Activated gamma-delta T cell (primary cell): Measurements from ENCODE around the gene KRT75.

Source experiments
- DNase-seq: peaks from one replicate; lab custom pipeline; 2025; lab: John Stamatoyannopoulos, UW

KRT75 gene

DNA sequence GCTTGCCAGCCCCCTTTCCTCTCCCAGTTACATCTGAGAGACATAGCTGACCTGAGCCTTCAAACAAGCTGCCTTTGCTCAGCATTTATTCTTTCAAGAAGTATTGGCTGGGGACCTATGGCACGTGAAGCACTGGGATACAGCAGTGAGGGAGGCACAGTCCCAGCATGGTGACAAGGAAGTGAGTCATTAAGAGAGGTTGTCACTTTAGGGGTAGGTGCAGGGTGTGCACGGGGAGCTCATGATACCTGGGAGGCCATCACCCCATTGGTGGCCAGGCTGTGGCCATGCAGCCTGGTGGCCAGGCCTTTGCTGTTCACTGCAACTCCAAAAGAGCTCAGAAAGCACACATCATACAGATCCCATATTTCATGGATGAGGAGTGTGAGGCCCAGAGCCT, 5.7 kb upstream of the KRT75 start:
- DNase-seq = no peak

DNA sequence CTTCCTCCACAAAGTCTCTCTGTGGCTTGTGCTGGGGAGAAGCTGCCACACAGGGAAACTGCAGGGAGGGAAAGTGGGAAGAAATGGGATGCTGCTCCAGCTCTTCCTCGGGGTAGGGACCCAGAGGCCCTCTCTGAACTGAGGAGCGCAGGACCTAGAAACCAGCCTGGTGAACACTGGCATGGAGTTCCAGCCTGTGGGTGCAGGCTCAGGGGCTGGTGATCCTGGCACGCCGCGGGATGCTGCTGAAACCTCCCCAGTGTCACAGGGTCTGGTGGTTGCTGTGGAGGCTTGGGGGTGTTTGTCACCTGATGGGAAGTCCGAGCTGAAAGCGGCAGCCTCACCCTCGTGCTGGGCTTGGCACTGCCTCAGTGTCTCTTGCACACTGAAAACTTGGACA, 5.2 kb upstream of the KRT75 start:
- no peak for DNase-seq

DNA sequence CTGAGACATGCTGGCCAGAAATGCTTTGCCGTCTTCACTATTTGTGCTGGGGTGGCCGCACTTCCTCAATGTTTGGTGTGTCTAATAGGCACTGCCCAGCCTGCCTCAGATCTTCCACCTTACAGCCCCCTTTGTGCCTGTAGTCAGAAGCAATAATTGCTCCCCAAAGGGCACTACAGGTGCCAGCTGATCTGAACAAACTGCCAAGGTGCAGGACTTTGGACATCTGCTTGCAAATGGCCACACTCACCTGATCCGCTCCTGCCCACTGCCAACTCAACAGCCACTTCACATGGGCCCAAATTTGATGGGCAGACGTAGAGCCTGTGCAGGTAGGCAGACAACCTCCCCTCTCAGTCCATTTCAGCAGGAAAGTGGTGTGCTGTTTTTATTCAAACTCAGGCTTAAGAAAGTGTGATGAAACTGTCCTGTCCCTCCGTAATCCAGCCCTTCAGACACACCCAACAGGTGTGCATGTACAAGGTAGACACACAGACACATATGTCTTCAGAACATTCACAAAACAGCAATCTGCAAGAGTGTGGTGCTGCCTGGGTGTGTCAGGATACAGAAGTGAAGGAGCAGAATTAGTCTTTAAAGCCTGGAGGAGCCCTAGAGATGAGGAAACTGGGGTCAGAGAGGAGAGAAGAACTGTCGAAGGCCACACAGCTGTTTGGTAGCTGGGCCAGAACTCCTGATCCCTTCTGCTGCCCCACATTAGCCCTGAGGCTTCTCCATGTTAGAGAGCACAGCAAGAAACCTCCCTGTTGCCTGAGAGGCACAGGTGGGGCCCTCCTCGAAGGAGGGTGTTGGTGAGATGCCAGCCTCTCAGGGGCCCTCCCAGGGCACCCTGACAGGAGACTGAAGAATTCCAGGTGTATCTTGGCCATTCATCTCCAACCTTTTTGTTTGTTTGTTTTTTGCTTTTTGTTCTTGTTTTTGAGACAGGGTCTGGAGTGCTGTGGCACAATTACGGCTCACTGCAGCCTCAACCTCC, 4.4 kb upstream of the KRT75 start:
- no peak for DNase-seq

DNA sequence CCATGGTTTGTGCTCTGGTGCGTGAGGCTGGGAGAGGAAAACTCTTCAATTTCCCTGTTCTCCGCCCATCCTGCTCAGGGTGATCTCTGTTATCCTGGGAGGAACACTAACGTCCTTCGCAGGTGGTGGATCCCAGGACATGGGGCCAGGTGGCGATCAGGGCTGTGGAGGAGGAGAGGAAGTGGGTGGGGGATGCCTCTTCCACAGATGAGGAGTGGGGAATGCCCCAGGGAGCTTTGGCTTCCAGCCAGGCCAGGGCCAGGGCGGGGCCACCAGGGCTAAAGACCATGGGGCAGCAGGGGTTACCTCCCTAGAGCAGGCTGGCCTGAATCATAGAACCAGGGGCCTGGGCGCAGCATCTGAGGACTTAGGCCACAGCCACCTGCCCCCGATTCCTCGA, 3.3 kb upstream of the KRT75 start:
- DNase-seq = no peak

DNA sequence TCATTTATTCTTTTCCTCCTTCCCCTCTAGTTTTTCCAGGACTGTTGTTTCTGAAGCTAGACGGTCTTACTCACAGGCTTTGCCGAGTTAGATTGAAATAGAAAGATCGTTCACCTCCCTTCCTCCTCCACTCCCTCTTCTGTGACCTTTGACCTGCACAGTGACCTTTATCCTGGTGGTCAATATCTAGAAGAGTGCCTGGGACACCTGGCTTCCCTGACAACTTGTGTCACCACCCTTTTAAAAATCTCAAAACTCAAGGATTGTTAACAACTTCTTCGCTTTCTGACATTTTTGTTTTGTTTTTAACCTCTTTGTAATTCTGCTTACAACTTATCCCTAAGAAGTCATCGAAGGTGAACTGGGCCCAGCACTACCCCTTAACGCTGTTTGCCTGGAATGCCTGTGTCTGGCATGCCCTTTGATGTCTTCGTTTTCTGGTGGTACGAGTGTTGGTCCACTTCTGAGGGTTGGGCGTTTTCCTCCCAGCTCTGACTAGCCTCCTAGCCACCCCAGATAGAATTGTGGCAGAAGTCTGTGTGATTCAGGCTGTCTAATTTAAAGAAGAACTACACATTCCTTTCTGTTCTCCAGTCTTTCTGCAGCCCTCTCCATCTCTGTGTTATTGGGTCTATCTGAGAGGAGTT, 2.8 kb upstream of the KRT75 start:
- DNase-seq = no peak

DNA sequence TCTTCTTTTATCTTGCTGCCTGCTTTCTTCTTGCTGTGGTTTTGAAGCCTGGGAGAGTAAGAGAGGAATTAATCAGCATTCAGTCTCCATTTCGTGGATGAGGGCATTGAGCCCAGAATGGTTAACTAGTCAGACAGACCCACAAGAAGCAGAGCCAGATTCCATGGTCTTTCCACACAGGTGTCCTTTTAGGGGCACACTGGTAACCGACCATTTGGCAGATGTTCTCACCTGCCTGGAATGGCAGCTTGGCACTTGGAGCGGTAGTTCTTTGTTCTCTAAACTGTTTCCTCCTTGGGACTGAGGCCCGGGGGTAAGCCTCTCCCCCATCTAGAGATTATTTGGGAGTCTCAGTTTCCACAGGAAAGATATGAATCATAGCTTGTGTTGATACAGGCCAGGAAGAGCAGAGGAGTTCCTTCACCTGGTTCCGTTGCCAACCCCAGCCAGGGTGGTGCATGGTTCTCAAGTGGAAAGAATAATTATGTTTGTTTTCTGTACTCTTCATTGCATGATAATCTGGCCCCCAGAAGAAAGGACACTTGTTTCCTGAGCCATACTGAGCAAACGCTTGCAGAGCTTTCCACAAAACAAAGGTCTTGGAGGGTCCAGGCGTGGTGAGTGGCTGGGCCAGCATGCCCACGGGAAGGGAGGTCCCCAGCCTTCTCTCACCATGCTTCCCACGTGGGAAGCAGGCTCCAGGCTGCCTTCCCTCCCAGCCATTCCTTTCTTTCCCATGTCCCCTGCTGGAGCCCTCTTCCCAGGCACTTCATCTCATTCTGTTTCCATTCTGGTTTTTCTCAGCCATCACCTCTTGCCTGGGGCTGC, 2.0 kb upstream of the KRT75 start:
- DNase-seq = no peak

DNA sequence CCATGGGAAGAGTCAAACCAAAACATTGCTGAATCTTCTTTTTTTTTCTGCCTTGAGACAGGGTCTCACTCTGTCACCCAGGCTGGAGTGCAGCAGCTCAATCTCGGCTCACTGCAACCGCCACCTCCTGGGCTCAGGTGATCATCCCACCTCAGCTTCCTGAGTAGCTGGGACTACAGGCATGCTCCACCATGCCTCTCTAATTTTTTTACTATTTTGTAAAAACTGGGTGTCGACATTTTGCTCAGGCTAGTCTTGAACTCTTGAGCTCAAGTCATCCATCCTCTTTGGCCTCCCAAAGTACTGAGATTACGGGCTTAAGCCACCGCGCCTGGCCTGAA, 1.5 kb upstream of the KRT75 start:
- no peak for DNase-seq

DNA sequence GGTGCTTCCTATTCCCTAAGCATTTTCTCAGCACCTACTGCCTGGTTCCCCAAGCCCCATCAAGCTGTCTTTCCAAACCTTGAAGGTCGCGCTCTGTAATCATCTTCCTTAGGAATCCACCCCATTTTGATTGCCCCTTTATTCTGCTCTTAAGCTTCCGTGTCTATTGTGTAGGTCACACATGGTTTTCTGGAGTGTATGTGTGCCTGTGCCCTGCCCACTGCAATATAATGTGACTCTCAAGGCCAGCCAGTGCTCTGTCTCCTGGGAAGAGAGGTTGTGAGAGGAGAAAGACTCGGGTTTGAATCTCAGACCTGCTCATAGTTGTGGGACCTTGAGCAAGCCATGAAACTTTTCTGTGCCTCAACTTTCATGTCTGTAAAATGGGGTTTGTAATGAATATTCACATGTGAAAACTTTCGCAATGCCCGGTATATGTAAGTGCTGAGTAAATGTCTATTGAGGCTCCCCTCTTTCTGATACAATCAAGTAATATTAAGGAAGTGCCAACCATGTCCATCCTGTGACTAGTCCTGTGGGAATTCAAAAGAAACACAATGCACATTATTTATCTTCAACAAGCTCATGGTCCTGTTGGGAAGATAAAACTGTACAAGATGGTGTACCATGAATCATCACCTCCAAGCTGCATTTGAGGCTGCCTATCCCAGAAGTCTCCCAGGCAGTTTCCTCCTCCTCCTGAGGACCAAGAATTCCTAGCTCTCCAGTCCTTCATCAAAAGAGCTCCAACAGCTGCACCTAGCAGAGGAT, 774 bp upstream of the KRT75 start:
- DNase-seq = no peak

DNA sequence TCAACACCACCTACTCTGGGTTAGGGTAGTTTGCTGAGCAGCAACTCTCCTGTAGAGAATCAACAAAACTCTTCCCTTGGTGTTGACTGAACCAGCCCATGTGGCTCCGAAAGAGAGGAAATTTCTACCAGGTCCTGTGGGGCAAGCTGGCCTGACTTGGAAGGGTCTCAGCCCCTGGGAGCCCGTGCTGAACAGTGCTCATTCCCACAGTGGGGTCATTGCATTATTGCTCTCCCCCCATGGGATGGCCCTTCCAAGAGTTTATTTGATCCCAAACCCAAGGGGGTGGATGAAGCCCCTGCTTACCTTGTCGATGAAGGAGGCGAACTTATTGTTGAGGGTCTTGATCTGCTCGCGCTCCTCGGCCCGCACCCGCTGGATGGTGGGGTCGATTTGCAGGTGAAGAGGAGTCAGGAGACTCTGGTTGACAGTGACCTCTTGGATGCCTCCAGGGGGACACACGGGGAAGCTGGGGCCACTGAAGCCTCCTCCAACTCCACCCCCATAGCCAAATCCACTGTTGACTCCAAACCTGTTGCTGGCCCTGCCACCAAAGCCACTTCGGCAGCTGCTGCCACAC, 580 bp downstream of the KRT75 start:
- no peak for DNase-seq

DNA sequence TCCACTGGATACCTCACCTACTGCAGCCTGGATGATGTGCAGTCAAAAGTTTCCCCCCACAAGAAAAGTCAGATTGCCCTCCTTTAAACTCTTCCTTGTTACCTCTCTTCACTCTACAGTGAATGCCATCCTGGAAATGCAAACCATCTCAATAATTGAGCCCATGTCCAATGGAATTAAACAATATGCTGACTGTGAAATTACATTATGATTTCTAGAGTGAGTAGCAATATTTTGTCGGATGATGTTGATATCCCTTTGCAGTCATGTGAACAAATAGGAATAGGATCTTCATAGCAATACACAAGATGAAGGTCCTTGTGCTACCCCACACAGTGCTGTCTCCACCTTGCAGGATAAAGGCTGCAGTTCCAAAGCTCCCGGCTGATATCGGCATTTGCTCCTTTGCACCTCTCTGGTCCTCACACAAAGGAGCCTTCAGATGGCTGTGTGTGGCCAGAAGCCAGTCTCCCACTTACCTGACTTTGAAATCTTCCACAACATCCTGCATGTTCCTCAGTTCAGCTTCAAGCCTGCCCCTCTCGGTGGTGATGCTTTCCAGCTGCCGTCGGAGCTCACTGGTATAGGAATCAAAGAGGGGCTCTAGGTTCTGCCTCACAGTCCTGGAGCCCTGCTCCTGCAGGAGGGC, 1.5 kb downstream of the KRT75 start:
- no peak for DNase-seq

DNA sequence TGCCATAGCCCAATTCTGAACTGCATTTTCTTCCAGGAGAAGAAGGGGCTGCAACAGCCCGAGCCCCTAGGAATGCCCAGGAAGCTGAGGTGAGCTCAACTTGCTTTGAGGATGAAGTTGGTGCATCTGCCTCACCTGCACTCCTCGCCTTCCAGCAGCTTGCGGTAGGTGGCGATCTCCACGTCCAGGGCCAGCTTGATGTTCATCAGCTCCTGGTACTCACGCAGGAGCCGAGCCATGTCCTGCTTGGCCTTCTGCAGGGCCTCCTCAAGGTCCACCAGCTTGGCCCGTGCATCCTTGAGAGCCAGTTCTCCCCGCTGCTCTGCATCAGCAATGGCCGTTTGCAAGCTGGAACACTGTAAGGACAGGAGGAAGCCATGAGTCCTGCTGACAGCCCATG, 6.0 kb downstream of the KRT75 start:
- no peak for DNase-seq

DNA sequence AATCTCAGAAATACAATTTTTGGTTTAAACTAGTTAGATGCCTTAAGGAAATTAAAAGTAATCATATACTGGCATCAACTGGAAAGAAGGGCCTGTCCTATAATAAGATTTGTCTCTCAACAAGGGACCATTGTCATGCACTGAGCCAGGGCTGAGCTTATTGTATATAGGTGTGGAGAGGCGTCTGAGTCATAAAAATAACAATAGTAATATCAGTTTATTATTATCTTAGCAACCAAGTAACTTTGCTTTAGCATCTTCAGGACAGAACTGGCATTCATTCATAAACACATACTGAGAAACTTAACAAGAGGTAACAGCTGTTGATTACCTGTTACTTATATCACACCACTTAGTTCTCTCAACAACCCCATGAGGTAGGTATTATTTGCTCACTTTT, 7.1 kb downstream of the KRT75 start:
- DNase-seq = no peak

DNA sequence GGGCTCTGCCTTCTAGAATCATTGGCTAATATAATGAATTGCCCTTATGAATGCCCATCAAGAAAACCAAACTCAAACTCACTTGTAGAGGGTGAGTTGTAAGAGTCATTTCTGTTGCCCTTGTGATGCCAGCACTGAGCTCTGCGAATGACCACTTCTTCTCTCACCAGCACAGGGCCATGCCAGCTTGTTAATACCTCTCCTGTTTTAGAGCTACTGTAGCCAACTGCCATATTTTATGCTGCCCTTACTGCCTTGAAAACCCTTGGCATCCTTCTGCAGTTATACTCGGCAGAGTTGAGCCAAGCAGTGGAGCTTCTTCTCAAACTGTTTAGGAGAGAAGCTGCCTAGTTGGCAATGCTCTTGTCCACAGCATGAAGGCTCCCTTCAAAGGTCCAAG, 8.1 kb downstream of the KRT75 start:
- DNase-seq = no peak

DNA sequence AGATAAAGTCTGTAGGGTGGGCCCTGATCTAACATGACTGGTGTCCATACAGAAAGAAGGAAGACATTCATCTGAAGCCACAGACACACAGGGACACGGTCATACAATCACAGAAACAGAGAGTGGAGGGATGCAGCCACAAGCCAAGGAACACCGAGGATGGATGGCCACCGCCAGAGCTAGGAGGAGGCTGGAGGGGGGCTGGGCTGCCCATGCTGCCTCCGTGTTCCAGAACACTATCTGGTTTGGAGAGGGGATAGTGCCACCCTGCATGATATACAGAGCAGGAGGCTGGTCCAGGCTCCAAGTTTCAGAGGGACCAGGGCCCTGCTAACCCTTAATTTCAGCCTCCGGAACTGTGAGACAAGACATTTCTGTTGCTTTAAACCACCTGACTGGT, 8.7 kb downstream of the KRT75 start:
- no peak for DNase-seq

DNA sequence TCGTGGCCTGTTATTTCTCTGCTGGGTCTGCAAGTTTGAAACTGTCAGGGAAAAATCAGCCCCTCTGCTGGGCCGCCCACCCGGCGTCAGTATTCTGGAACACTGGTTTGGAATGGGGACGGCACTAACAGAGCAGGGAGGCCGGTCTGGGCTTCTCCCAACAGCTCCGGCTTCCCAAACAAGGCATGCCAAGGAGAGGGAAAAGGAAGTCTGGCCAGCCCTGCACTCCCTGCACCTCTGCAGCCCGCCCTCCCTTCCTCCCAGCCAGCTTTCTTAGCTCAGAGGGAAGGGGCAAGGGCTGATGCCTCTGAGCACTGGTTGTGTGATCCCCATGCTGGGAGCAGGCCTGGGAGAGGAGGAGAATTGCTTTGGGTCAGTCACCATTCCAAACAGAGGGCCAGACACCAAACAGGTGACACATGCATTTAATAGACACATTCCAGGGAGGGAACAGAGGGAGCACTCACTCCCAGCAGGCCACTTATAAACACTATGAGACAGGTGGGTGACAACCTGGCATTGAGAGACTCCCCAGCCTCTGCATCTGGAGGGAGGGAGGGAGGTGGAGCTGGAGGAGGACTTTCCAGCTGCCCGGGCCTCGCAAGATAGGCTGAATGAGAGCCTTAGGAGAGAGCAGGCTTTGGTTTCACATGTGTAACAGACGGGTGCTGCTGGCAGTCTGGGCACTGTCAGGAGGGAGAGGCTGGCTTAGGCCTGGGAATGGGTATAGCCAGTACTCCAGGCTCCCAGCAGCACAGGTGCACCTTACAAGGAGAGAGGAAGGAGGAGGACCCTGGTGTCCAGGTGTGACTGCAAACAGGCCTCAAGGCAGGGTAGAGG, 10.3 kb downstream of the KRT75 start:
- DNase-seq = no peak

DNA sequence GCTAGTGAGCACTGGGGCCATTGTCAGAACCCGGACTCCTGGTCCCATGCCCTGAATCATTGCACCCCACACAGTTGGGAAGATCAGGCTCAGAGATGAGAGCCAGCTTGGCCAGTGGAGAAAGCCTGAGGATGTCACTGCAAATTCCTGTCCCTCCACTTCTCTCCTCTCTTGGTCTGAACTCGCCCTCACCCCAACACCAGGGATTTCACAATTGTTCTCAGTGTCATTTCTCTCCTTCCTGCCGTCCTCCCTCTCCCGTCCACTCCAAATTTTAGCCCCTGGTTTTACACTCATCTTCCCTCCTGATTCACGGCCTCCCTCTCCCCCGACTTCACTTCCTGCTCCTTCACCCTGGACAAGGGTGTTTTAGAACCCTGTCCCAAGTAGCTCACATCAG, 11.1 kb downstream of the KRT75 start:
- DNase-seq = no peak

DNA sequence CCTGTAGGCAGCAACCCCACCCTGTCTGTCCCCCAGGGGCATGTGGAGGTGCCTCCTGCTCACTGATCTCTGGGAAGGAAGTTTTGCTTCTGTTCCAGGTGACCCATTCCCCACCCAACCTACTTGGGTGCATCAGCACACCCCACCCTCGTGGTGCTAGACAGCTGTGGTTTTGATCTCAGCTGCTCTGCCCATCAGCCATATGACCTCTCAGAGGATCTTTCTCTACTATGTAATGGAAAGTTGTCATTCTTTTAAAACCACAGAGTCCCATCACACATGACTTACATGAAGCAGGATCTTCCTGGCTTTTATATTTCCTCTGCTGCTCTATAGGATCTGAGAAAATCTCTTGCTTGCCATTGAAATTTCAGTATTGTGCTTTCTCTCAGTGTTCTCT, 14.5 kb downstream of the KRT75 start:
- no peak for DNase-seq

DNA sequence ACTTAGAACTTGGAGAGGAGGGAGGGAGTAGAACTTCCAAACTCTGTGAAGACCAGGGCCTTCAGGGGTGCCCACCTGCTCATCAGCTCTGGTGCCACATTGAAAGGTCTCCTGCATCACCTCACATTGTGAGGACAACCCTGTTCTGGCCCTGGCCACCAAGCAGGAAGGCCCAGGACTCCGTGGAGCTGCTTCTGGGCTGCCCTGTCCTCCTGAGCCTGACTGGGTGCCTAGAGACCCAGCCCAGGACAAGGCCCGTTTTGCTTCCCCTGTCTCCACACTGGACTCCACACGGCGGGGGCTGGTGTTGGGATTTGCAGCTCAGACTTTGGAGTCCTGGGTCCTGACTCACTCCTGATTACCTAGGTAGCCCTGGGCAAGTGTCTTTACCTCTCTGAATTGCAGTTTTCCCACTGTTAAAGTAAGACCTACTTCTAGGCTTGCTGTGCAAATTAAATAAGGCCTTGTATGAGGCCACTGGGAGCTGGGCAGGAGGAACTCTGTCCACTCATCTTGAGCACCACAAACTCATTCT, 15.5 kb downstream of the KRT75 start:
- no peak for DNase-seq

DNA sequence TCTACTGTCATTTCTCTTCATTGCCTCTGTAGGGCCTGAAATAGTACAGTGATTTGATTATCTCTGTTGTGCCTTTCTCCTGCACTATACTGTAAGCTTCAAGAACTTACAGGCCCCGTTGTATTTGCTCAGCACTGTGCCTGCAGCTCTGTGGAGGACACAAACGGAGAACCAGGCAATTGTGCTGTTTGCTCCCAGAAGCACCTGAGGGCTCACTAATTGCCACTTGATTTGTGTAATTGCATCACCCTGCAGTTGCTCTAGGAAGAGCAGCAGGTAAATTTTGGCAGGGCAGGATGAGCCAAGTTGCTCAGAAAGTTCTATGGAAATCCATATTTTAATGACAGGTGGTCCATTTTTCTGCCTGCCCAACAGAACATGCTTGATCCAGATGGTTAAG, 16.4 kb downstream of the KRT75 start:
- no peak for DNase-seq

DNA sequence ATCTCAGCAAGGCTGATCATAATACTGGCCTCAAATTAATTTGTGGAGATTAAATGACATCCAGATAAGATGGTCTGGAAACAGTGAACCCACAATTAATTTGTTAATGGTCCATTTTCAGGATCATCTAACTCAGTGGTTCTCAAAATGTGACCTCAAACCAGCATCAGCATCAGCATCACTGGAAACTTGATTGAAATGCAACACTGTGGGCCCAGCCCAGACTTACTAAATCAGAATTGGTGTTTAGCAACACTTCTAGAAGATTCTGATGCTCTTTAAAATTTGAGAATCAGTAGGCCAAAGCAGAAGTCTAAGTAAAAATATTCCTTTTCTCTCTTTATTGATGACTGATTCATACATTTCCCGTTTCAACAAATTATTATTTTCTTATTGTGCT, 17.4 kb downstream of the KRT75 start:
- no peak for DNase-seq
